ENCODE data around the gene GLB1L.
A peak's percentile ranks its signal among the peaks of the same experiment; 100 is the strongest.
"Not testable (repeated sequence)": the region's sequence is repeated elsewhere in the genome, so short reads cannot be mapped to it uniquely, and the experiment has no call there.

The GLB1L gene

GRCh38 chr2:219245148-219245898 lies at the start of gene GLB1L, which contains the start of gene STK16:
TSS of gene GLB1L (minus strand) at chr2:219245444. CDS start at chr2:219243573, 1,871 bp downstream.
TSS of gene STK16 (plus strand) at chr2:219245479. CDS start at chr2:219246000, 521 bp downstream.
- peak; percentile 88 for DNase-seq

- DNase-seq, result peak; percentile 93
Observed at GRCh38 chr2:219294356-219295351, 49.4 kb upstream of the GLB1L start.

GRCh38 chr2:219293736-219294231 lies 48.5 kb upstream of the GLB1L start:
- no peak for DNase-seq

- DNase-seq, result no peak
Observed at GRCh38 chr2:219292616-219293015, 47.4 kb upstream of the GLB1L start.

GRCh38 chr2:219291910-219292490 lies 46.8 kb upstream of the GLB1L start:
- DNase-seq, result no peak

- no peak for DNase-seq
Observed at GRCh38 chr2:219291394-219291793, 46.1 kb upstream of the GLB1L start.

GRCh38 chr2:219290381-219291171 lies 45.3 kb upstream of the GLB1L start:
- no peak for DNase-seq

- no peak for DNase-seq
Observed at GRCh38 chr2:219289537-219290361, 44.5 kb upstream of the GLB1L start.

GRCh38 chr2:219289195-219289536 lies 43.9 kb upstream of the GLB1L start:
- DNase-seq, result no peak

- DNase-seq, result no peak
Observed at GRCh38 chr2:219287580-219288265, 42.5 kb upstream of the GLB1L start.

GRCh38 chr2:219287116-219287440 lies 41.8 kb upstream of the GLB1L start:
- DNase-seq, result not testable (repeated sequence)

- no peak for DNase-seq
Observed at GRCh38 chr2:219286436-219287115, 41.3 kb upstream of the GLB1L start.

GRCh38 chr2:219285894-219286425 lies 40.7 kb upstream of the GLB1L start:
- no peak for DNase-seq

GRCh38 chr2:219285373-219285735 lies 40.1 kb upstream of the GLB1L start:
- DNase-seq, result no peak

- DNase-seq, result no peak
Observed at GRCh38 chr2:219284501-219285372, 39.5 kb upstream of the GLB1L start.

- DNase-seq, result no peak
Observed at GRCh38 chr2:219282943-219283581, 37.8 kb upstream of the GLB1L start.

GRCh38 chr2:219282375-219282774 lies 37.1 kb upstream of the GLB1L start:
- no peak for DNase-seq

GRCh38 chr2:219281588-219281987 lies 36.3 kb upstream of the GLB1L start:
- no peak for DNase-seq

All from CD4-positive, alpha-beta T cell treated with Interleukin-6 for 4 hours (primary cell).